ENCODE measurements around the gene EFCAB11.
A peak's percentile ranks its signal among the peaks of the same experiment; 100 is the strongest.
"Not testable (repeated sequence)": the region's sequence is repeated elsewhere in the genome, so short reads cannot be mapped to it uniquely, and the experiment has no call there.

Gene EFCAB11

DNA sequence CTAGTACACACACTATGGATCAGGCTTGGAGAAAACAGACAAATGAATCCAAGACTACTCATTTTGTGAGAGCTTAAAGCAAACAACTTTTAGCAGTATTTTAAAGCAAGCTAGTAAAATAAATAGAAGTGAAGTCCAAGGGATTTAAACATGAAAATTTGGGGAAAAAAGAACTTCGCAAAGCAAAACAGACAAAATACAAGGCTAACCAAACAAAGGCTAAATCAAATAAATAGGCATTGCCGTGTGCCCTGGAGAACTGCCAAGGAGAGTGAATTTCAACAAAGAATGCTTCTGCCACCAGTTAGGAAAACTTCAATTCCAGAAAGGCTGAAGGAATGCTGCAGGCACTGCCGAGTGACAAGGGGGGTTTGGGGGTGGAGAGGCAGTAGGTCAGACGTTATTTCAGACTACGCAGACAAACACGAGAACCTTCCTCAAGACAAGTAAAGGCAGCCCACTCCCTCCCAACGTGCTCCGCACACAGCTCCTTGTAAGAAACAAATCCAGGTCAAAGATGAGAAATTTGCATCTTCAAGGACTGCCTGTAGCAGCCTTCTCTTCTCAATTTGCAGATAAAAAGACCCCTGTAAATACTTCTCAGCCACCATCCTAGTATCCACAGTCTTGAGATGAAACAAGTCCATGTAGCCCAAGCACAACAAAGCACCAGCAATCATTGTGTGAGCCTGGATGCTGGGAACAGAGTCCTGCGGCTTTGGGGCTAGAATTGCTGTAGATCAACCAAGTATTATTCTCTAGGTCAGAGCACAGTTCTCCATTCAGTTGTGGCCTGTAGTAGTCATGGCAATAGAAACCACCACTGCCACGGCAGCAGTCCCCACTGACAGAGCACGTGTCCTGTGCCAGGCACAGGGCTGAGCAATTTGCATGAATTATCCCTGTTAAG is 43.3 kb downstream of the EFCAB11 start:
- DNase-seq (ENCODE audit: low read depth) = peak; percentile 10

DNA sequence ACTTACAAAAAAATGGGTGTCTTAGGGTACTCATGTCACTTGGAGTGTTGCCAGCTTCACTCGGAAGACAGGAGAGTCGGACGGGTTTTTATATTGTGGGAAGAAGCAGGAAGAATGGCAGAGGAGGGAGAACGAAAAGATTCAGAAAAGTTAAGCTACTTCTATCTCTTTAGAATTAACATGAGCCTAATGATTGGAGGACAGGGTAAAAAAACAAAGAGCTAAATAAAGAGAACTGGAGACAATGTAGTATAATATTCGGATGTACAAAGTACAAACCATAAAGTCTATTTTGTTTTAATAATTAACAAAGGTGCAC is 43.9 kb downstream of the EFCAB11 start:
- no peak for DNase-seq (ENCODE audit: low read depth)

DNA sequence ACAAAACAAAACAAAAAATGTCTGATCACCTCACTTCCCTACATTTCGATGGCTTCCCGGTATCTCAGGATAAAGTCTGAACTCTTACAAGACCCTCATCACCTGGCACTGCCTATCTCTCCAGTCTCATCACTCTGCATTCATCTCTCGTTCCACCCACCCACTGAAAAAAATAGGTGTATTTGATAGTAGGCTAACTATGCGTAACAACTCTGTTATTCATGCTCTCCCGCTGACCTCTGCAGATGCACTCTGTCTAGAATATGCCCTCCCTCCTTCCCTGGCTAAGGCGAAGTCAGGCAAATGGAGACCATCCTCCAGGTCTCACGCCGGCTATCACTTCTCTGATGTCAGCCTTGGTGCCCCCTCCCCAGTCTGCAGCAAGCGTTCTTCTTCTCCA is 44.9 kb downstream of the EFCAB11 start:
- DNase-seq (ENCODE audit: low read depth) = no peak

DNA sequence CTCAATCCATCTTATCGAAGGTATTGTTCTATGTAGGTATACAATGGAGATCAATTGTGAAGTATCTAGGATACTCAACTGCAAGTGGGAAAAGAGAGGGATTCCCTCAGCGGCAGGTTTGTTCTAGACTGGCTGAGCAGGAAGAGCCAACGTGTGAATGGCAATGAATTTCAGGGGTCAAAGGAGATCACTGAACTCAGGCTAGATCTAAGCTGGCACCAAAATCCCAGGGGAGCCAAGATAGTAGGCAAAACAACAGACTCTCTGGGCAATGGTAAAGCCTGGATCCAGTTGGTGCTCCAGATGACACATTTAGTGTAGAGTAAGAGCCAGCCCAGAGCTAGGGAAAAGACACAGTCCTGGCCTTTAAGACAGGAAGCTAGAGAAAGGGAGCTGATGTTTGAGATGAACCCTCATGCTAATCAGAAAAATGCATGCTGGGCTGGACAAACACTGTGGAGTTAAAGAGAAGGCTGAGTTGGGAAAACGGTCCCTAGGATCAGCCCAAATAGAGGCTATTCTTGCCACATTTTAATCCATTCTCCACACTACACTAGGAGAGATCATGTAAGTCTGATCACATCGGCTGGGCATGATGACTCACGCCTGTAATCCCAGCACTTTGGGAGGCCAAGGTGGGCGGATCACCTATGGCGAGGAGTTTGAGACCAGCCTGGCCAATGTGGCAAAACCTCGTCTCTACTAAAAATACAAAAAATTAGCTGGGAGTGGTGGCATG is 45.6 kb downstream of the EFCAB11 start:
- DNase-seq (ENCODE audit: low read depth) = peak; percentile 20

DNA sequence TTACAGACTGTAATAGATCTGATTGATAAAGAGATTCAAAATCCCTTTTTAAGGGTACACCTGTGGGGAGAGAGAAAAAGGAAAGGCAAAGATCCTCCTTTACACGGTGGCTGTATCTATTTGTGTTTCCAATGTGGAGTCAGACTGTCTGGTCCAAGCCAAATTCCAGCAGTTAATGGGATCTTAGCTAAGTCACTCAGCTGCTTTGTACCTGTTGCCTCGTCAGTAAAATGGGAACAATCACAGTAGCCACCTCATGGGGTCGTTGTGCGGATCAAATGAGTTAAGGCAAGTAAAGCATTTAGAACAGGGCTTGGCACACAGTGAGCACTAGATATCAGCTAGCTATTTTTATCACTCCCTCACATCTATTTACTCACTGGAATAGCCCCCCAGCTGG is 46.9 kb downstream of the EFCAB11 start:
- DNase-seq (ENCODE audit: low read depth) = no peak

DNA sequence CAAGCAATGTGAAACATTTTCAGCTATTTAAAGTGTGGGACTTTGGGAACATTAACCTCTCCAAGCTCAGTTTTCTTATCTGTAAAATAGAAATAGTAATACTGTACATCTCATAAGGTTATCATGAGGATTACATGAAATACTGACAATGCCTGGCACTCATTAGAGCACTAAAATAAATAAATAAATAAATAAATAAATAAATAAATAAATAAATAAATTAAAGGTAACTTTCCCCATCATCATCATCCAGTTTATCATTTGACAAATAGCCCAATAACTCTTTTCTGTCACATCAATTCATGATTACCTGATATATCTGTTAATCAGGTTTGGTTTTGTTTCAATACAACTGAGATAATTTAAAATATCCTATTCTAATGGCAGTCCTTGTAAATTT is 48.5 kb downstream of the EFCAB11 start:
- no peak for DNase-seq (ENCODE audit: low read depth)

DNA sequence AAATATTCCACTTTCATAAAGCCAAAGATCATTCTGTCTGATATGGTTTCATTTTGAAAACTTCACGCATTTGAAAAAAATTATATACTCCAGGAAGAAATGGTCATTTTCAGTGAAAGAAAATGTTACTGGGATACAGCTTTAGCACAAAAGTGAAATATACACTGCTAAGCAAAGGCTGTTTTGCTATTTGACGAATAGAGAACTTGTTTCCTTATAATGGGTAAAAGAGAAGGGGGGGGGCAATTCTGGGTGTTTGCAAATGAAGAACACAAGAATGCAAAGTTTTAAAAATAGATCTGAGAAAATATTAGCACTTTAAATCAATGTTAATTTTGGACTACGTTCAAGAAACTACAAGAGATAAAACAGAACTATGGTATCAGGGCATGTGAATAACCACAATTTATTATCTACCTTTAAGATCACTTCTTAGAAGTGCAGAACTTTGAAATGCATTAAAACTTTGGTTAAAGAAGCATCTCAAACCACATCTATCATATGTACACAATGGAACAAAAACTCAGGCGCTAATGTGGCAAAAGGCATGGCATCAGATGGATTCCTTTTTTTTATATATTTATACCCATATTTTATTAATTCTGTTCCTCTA is 51.1 kb downstream of the EFCAB11 start:
- no peak for DNase-seq (ENCODE audit: low read depth)

DNA sequence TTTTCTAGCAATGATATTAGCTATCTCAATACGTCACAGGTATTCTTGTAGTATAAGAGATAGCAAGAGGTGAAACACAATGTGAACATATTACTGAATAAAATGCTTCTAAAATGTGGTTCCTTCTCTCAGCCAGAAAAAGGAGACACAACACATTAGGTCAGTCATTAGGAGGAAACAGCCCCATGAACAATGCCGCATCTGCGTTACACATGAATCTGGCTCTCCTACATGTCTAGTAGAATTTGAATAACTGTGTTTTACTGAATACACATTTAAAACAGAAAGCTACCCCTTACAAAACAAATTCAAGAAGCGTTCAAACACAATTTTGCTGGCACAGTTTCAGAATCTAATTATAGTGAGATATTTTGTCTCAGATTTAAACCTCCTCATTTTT is 51.6 kb downstream of the EFCAB11 start:
- DNase-seq (ENCODE audit: low read depth) = no peak

DNA sequence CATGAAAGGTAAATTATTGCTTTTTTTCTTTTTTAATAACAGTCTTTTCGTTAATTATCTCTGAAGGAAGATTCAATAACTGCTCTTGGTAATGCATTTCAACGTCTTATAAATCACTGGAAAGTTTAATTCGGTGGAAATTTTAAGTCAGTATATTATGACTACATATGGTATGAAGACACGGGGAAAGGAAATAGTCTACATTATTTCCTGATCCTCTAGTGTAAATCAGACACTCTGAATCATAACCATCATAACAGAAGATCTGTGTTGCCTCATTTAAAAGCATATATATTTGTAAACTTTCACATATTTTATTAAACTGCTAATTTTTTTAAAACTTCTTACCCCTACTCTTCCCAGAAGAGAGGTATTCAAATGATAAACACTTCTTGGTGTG is 53.7 kb downstream of the EFCAB11 start:
- no peak for DNase-seq (ENCODE audit: low read depth)

DNA sequence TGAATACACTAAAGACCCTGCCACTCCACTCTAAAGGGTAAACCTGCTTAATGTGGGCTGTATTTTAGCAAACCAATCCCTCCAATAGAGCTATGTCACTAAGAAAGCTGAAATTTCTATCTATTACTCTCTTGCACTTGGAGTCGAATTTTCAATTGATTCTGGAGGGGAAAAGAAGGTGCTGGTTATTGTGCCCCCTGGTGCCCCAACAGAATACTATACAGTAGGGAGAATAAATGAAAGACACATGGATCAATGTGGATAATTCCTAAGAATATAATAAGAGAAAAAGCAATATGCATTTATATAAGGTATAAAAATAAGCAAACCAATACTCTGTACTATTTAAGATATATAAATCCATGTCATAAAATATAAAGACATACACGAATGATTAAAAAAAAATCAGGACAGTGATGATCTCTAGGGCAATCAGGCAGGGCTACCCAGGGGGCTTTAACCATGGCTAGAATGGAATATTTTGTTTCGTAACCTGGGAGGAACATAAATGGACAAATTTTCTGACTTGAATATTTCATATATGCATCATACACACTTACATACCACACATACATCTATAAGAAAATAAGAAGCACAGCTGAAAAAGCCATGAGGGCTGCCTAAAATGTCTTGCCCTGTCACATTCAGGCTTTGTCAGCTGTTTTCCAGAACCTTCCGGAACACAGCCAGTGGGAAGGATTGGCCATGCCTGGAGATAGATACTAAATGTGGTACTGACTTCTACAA is 54.4 kb downstream of the EFCAB11 start:
- DNase-seq (ENCODE audit: low read depth) = peak; percentile 59

DNA sequence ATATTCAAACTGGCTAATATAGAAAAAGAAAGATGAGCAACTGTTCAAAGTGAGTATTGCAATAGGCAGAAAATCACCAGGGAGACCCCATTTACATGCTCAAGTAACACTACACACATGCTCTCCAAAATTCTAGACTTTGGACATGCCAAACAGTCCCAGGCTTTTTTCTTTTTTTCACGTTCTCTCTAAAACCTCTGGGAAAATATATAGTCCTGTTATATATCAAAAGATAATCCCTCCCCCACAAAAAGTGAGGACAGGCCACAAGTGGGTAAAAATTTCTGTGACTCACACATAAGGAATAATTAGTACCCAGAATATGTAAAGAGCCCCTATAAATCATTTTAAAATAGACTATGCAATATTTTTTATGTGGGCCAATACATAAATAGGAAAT is 55.2 kb downstream of the EFCAB11 start:
- DNase-seq (ENCODE audit: low read depth) = no peak

DNA sequence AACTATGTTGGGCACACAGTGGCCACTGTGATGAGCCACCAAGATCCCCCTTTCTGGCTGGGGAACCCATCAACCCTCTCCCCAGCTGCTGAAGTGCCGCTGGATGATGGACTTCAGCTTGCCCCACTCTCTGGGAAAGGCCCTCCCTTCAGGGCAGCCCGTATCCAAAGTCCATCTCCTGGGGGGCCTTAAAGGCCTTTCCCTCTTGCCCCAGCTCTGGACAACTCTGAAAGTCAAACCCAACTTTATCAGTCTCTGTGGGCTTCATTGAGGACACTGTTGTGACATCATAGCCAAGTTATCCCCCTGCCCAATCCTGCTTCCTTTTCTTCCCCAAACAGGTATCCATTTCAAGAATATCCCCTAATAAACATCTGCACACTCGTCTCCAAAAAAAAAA is 61.1 kb downstream of the EFCAB11 start:
- DNase-seq (ENCODE audit: low read depth) = not testable (repeated sequence)

DNA sequence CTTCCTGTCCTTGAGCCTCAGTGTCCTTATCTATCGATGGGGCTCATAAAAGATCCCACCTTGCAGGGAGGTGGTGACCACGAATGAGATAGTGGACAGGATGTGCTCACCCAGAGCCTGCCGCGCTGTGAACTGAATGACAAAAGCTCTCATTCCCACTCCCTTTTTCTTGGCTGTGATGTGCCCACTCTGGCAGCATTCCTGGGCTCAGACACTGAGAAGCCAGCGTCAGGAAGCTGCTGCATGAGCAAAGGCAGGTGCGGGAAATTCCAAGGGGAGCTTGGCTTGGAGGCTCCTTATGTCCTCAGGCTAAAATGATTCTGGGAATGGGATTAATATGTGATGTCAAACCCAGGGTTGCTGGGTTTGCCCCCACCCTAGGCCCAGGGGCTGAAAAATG is 61.6 kb downstream of the EFCAB11 start:
- no peak for DNase-seq (ENCODE audit: low read depth)

DNA sequence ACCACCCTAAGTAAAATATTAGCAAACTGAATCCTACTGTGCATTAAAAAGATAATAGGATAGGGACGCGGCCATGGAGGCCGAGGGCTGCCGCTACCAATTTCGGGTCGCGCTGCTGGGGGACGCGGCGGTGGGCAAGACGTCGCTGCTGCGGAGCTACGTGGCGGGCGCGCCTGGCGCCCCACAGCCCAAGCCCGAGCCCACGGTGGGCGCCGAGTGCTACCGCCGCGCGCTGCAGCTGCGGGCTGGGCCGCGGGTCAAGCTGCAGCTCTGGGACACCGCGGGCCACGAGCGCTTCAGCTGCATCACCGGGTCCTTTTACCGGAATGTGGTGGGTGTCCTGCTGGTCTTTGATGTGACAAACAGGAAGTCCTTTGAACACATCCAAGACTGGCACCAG is 62.8 kb downstream of the EFCAB11 start:
- not testable (repeated sequence) for DNase-seq (ENCODE audit: low read depth)

DNA sequence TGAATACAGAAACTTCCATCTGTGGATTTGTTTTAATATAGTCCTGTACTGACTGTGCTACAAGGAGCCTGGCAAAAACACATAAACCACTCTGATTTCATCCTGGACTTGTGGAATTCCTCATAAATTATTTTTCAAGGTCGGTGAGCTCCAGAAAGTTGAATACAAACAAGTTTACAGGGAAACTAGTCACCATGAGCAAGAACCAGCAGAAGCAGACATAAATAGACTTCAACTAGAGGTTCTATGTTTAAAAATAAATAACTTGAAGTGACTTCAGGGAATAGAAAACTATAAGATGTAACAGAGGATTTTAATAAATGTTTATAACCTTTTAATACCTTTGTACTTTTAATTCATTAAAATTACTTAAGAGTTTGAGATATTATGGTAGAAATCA is 63.5 kb downstream of the EFCAB11 start:
- no peak for DNase-seq (ENCODE audit: low read depth)

DNA sequence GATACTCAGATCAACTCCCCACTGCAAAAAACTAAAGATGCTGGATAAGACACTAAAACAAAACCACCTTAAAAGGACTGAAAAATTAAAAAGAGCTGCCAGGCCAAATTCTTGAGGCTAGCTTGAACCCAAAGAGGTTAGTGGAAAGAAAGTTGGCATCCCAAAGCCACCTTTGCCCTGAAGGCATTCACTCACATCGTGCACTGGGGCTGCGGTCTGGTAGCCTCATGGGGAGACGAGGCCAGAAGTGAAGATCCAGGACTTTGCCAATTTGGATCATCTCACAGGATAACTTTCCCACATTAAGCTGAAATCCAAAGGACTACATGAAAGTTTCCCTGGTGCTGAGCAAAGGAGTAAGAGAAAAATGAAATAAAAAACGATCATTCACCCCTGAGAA is 63.9 kb downstream of the EFCAB11 start:
- no peak for DNase-seq (ENCODE audit: low read depth)

DNA sequence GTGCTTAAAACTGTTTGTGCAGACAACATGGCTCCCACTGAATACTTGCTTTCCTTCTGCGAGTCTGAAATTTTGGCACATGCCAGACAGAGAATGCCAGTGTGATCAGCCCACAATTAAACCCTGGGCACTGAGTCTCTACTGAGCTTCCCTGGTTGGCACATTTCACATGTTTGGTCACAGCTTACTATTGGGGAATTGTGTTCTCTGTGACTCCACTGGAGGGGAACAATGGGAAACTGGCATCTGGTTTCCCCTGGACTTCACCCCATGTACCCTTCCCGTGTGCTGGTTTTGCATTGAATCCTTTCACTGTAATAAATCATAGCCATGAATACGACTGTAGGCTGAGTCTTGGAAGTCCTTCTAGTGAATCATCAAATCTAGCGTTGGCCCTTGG is 64.9 kb downstream of the EFCAB11 start:
- no peak for DNase-seq (ENCODE audit: low read depth)

DNA sequence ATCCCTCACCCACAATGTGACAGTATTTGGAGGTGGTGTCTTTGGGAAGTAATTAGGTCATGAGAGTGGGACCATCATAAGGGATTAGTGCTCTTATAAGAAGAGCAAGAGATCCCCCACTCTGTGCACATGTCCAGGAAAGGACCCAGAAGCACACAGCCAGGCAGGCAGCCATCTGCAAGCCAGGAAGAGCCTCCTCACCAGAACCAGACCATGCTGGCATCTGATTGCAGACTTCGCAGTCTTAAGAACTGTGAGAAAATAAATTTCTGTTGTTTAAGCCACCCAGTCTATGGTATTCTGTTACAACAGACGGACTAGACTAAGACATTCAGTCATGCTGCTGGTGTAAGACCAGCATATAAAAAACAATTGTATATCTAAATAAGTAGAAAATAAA is 69.8 kb downstream of the EFCAB11 start:
- DNase-seq (ENCODE audit: low read depth) = no peak

DNA sequence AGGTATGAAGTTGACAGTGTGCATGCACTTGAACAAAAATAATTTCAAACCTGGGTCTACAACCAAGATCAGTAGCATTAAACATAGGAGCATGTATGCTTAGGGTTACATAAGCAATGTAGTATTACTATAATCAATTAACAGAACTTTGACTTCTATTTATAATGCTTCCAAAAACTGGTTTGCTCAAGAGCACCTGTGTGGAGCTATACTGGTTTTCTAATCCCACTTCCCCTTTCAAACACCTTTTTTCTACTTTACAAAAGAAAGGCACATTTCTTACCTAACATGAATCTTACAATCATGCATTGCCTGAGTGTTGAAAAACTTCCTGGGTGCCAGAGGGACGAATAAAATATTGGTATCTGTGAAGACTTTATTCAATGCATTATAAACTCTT is 72.7 kb downstream of the EFCAB11 start:
- no peak for DNase-seq (ENCODE audit: low read depth)

DNA sequence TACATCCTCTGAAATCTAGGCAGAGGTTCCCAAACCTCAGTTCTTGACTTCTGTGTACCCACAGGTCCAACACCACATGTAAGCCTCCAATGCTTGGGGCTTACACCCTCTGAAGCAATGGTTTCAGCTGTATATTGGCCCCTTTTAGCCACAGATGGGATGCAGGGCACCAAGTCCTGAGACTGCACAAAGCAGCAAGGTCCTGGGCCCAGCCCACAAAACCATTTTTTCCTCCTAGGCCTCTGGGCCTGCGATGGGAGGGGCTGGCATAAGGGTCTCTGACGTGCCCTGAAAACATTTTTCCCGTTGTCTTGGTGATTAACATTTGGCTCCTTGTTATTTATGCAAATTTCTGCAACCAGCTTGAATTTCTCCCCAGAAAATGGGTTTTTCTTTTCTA is 80.4 kb downstream of the EFCAB11 start:
- DNase-seq (ENCODE audit: low read depth) = not testable (repeated sequence)

DNA sequence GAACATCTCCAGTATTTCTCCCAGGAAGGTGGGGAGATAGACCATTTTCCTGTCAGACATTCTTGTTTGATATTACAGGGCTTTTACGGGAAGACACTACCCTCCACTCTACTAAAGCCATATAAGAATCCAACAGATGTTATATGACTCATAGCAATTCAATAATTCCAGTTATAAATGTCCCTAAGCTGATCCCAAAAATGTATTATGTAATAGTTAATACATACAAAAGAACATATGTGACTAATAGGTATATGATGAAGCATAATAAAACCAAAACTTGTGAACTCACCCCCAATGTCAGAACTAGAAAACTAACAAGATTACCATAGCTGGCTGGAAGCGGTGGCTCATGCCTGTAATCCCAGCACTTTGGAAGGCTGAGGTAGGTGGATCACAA is 84.2 kb downstream of the EFCAB11 start:
- DNase-seq (ENCODE audit: low read depth) = peak; percentile 17

DNA sequence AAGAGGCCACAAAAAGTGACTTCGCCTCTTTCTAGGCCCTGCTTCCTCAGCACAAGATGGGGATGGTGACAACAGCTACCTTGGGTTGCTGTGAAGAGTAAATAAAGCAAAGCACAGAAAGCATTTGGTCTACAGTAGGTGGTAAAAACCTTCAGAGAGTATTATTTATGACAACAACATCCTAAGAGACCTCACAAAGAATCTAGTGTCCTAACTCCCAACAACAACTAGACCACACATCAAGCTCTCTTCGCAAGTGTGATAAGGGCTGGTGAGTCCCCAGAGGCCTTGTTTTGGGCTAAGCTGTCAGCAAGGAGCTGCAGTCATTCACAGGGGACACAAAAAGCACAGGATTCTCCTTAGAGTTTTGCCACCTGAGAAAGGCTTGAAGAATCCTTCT is 84.9 kb downstream of the EFCAB11 start:
- DNase-seq (ENCODE audit: low read depth) = no peak

DNA sequence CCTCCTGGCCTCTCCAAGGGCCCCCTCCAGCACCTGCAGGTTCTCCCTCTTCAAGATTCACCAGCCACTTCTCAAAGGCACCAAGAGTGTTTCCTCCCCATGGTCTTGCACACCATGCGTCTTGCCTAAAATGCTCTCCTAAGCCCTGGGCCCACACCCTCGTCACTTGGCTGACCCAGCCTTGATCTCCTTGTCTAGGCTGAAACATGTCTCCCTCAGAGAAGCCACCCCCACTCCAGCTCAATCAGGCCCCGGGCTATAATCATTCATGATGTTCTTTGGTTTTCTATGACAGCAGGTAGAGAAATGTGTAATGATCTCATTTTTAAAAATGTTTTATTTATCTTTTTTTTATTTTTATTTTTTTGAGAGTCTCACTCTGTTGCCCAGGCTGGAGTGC is 88.1 kb downstream of the EFCAB11 start:
- no peak for DNase-seq (ENCODE audit: low read depth)

All from ELR (cell line).